ENCODE data around the gene SEMA3F.

SEMA3F gene

DNA sequence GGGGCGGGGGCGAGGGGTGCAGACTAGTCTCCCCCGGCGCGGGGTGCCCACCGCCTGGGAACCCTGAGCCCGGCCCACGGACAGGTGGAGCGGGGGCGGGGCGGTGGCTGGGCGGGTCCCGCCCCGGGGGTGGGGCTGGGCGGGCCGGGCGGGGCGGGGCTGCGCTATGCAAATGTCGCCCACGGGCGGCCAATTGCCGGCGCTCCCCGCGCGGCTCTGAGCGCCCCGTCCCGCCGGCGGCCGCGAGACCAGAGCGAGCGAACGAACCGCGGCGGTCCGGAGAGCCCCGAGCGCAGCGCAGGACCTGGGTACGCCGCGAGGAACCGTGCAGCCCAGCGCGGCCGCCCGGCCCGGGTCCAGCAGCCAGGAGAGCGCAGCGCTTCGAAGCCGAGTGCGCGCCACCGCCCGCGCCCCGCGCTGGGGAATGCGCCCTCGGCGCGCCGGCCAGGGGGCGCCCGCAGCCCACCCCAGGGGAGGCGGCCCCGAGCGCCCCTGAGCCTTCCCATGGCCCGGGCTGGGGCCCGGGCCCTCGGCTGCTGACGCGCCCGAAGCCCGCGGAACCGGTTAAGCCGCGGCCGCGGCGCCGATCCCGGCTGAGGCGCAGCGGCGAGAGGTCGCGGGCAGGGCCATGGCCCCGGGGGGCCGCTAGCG lies at the start of gene SEMA3F:
Gene SEMA3F, plus strand, starts transcription at position 485 of the 651 bp plus-strand sequence. CDS start 4,299 bp downstream, outside the sequence.
- peak; percentile 76 for DNase-seq

DNA sequence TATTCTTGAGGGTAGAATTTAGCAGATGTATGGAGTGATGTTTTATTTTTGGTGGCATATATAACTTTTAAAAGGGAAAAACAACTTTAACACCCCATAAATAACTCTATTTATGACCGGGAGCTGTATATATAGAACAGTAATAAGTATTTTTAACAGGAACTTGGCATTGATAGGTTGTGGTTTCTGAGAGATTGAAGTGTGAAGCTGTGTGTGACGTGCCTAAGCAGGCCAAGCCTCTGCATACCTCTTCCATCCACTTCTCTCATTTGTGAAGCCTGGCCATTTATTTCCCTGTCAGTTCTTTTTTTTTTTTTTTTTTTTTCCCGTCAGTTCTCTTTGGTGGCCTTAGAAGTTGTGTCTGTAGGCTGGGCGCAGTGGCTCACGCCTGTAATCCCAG lies 43.4 kb upstream of the SEMA3F start:
- no peak for DNase-seq

DNA sequence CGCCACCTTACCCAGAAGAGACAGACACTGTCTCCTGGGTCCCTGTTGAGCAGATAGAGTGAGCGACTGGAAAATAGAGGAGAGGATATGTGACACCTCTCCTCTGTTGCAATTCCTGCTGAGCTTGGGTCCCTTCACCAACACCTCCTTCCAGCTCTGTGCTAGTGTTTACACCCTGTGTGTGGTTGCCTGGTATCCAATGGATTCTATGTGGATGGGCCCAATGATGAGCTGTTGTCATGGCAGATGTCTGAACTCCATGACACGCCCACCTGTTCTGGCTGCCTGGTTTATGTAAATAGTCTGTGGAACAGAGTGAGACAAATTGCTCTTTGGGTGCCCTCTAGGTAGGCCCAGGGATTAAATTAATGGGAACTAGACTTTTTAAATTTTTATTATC lies 42.7 kb upstream of the SEMA3F start:
- no peak for DNase-seq

GRCh38 chr3:50117120-50117519 lies 38.0 kb upstream of the SEMA3F start:
- no peak for DNase-seq

GRCh38 chr3:50118237-50118636 lies 36.9 kb upstream of the SEMA3F start:
- no peak for DNase-seq

DNA sequence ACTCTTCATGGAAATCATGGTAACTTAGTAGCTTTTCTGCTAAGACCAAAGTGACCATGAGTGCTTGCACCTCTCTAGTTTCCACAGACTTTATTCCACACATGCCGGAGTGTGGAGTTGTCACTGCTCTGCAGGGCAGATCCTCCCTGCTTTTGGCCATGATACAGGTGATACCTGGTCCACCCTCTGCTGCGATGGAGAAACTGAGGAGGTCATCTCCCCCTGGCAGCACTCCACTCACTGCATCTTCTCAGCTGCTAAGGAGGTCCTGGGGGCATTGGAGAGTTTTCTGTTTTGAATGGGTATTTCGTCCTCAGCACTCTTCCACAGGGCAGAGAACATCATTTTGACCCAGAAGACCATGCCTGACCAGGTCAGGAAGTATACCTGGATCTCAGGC lies 35.3 kb upstream of the SEMA3F start:
- DNase-seq, result no peak

GRCh38 chr3:50120364-50121071 lies 34.6 kb upstream of the SEMA3F start:
- DNase-seq, result no peak

DNA sequence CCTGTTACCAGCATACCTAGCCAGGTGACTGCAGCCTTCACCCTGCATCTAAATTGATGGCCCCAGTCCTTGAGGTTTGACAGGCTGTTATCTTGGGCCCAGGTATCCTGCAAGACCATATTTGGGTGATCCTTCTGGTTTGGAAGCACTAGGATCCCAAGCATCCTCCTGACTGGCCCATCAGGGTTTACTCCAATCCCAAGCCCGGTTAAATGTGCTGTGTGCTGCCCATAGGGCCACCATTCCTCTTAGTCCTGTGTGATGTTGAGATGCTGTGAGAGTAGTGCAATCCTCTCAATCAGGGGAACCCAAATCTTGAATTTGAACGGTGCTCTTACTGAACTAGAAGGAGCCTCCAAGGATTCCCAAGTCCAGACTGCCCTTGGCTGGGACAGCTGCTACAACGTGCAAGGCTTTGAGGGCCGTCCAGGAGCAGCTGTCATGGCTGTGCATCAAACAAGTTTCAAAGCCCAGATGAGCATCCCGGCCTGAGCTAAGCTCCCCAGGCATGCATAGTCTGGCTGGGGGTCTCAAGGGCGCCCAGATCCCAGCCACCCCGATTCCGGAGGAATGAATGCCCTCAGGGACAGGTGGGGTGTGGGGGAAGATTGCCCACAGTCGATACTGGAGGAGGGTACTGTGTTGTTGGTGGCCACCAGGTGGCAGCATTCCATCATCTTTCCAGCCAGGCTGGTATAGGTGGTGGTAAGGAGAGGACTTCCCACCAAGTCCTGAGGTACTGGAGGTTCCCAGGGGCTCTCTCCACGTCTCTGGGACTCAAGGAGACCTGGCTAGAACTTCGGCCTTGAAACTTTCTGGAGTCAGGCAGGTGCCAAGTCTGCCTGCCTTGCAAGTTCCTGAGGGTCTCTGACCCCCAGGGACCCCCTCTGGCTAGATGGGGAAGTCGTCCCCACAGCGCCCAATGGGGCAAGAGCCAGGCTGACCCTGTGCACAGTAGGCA lies 33.8 kb upstream of the SEMA3F start:
- DNase-seq, result peak; percentile 72

DNA sequence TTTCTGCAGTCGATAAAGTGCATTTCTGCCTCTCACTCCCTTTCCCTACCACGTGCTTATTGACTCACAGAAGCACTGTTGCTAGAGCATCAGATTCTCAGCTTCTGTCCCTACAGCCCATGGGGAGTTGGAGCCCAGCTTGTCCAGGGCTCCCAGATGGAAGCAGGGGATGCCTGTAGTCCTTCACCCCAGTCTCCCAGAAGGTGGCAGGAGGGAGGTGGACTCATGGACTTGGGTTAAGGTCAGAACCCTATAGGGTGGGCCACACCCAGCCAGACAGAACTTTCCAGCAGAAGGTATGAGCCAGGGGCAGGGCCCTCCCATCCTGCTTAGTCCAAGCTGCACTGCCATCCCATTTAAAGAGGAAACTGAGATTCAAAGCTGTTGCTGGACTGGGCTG lies 33.1 kb upstream of the SEMA3F start:
- no peak for DNase-seq

DNA sequence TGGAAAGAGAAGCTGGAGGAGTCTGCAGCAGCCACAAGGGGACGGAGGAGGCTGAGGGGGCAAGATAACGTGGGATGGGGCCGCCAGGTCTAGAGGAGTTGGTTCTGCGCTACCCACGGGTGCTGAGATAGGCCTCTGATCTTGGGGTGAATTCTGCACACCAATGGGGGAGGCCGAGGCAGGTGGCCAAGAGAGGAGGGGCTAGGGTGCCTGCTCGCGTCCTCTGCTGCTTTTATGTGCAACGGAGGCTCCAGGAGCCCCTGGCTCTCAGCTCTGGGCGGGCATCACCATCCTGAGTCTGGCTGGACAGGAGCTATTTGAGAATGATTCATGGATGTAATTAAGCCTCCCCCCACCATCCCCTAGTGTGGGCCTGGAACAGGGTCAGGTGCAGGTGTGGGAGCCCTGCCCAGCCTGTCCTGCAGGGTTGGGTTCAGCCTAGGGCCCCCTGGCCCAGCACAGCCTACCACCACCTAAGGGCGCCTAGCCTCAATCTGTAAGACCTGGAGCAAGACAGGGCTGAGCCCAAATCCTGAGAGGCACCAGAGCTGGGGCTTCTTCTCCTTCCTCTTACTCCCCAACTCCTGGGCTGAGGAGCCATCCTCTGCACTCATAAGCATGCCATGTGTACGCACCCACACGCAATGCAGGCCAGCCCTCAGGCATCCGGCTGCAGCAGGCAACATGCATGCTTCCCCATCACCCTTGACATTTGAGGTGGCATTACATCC lies 32.3 kb upstream of the SEMA3F start:
- DNase-seq, result no peak

DNA sequence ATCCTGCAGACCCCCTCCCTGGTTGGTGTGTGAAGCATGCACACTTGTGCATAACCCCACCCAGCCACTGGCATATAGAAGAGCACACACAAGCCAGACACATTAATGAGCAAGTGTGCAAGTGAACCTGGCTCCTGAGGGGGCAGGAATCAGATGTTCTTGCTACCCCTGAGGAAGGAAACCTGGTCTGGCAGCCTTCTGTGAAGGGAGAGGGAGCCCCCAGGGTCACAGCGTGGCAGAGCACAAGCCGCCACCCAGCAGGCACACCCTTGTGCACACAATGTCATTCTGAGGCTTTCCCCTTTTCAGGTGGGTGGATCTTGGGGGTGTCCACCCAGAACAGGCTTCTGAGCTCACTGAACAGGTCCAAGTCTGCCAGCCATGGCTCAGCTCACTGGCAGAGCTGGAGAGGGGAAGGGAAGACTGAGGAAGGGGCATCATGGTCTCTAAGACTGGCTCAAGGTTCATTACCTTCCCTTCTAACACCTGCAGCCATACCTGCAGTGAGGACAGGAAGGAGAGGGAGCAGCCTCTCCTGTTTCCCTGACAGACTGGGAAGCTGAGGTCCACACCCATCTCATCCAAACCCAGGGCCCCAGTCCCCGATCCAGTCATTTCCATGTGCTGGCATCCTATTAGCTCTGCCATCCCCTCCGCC lies 31.6 kb upstream of the SEMA3F start:
- DNase-seq, result no peak

- no peak for DNase-seq
Observed at GRCh38 chr3:50124052-50124799, 30.9 kb upstream of the SEMA3F start.

GRCh38 chr3:50124800-50125178 lies 30.3 kb upstream of the SEMA3F start:
- DNase-seq, result no peak

DNA sequence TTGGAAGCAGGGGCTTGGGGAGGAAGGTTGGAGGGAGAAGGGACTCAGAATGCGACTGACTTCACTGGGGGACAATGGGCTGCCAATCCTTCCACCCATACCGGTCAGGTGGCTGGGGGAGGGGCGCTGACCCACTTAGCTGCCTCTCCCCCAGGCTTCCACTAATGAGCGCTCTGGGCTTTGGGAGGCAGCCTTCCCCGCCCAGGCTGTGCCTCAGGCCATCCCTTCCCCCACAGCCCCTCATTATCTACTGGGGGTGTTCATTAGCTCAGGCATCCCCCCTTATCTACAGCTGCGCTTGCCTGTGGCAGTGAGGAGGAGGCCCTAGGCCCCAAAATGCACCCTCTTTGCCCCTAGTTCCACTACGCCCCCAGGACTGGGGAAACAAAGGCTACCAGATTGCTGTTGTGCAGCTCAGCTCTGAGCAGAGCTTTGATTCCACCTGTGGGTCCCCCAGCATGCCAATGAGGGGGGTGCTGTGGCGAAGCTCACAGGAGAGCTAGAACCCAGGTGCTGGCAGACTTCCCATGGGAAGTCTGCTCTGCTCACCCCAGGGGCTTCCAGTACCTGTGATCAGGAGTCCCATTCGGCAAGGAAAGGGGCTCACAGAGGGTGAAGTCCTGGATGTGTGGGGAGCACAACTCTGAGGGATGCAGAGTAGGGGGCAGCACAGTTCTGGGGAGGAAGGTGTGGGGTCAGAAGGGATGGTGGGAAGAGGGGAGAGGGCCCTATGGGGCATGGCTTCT lies 29.4 kb upstream of the SEMA3F start:
- DNase-seq, result no peak

DNA sequence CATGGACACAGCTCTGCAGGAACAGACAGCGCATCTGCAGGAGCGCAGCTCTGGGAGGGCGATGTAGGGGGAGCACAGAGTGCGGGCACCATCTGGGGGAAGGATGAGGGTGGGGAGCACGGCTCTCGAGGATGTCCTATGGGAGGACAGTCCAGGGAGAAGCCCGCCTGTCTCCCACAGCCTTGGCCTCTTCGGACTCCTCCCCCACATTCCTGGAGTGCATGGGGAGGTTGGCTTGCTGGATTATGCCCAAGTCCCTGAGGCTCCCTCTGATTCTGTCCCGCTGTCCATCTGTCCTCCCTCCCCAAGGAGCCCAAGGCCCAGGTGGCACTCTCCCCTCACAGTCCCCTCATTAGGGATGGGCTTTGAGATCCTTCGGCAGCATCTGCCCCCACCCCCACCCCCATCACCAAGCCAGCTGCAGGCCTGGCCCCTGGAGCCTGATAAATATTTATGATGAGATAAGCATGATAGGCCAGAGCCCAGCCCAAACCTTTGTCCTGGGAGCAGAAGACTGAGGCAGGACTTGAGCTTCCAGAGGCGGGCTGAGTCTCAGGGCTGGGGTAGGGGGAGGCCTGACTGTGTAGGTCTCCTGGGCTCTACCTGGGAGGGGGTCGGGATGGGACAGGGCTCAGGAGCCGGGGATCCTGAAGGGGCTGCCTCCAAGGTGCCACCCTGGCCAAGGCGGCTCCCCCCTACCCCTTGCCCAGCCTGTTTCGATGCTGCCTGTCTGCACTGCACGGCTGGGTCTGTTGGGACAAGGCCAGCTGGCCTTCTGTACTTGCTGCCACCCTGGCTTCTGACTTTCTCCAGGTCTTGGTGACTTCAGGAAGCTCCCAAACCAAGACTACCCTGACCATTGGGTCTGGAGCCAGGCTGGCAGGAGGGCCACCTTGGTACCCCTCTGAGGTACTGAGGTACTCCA lies 28.6 kb upstream of the SEMA3F start:
- no peak for DNase-seq

DNA sequence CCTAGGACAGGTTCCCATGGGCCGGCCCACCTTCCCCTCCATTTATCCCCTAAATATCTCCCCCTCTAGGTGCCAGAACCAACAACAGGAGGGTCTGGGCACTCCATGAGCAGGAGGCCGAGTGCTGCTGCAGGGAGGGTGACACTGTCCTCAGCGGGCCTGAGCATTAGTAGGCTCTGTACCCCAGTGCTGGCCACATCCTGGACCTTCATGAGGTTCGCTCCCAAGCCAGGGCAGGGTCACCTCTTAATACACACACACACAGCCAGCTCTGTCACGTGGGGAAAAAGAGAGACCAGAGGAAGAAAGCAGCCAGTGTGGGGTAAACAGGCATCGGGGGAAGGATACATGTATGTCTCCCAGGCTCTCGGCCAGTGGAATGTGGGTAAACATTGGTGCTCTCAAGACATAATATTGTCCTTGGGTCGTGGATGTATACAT lies 27.9 kb upstream of the SEMA3F start:
- no peak for DNase-seq

GRCh38 chr3:50128001-50128400 lies 27.1 kb upstream of the SEMA3F start:
- DNase-seq, result no peak

GRCh38 chr3:50130436-50130835 lies 24.7 kb upstream of the SEMA3F start:
- no peak for DNase-seq

GRCh38 chr3:50132421-50133282 lies 22.5 kb upstream of the SEMA3F start:
- DNase-seq, result no peak
